ENCODE data around the gene MT1G. TPM values are rescaled to one million over a fixed set of nuclear protein-coding genes. Genes with fewer than 3 reads are reported as not detected.
"Not testable (repeated sequence)": the region's sequence is repeated elsewhere in the genome, so short reads cannot be mapped to it uniquely, and the experiment has no call there.

The MT1G gene
- total and polyA plus RNA-seq, 4 donors, result 5.3 to 118 (median 31.5) TPM

DNA sequence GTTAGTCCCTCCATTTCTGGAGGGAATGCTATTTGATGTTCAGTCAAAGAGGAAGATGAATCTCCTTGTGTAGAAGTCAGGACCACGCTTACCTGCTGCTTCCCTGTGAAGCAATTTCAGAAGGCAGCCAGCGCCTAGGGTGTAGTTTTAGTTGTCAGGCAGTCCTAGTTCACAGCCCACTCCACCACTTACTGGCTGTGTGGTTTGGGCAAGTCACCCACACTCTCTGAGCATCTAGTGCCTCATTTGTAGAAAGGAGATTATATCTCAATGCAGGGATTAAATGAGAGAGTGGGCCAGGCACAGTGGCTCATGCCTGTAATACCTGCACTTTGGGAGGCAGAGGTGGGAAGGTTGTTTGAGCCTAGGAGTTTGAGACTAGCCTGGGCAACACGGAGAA is 4.3 kb upstream of the MT1G start:
- H3K36me3 ChIP-seq (ENCODE audit: control insufficient read depth in 1 of 2, insufficient read depth in 2 of 2, low read length in 1 of 2); DNase-seq; H3K4me3 ChIP-seq (ENCODE audit: low read length in 2 of 2); H3K27ac ChIP-seq (ENCODE audit: low read depth in 1 of 2, low read length in 2 of 2); H3K9me3 ChIP-seq (ENCODE audit: control insufficient read depth, low read length); intact Hi-C loops (cut with DNase I); H3K27me3 ChIP-seq (ENCODE audit: control insufficient read depth in 1 of 2, insufficient read depth in 2 of 2, low read length in 1 of 2); ATAC-seq (ENCODE audit: low FRiP score); H3K4me1 ChIP-seq (ENCODE audit: control insufficient read depth in 1 of 2, insufficient read depth in 2 of 2, low read length in 2 of 2): not testable (repeated sequence)
- 78 to 93% methylated on average over 3 of the region's 3 CpGs for WGBS, 2 donors

DNA sequence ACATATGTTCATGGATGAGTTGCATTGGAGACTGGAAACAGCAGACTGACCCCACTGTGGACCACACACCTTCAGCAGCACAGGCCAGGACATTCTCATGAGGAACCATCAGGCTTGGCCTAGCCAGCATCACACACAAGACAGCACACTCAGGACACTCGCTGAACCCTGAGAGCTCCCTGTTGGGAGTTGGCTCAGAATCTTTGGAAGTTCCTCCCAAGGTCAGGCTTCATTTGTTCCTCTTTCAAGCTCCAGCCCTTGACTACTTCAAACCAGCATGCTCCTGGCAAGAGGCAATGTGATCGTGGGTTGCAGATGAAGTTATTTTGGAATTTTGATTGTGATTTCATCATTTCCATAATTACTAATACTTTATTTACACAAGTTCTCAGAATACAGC is 3.8 kb upstream of the MT1G start:
- H3K36me3 ChIP-seq (ENCODE audit: control insufficient read depth in 1 of 2, insufficient read depth in 2 of 2, low read length in 1 of 2); H3K27ac ChIP-seq (ENCODE audit: low read depth in 1 of 2, low read length in 2 of 2); H3K4me3 ChIP-seq (ENCODE audit: low read length in 2 of 2); H3K4me1 ChIP-seq (ENCODE audit: control insufficient read depth in 1 of 2, insufficient read depth in 2 of 2, low read length in 2 of 2); H3K9me3 ChIP-seq (ENCODE audit: control insufficient read depth, low read length); ATAC-seq (ENCODE audit: low FRiP score); H3K27me3 ChIP-seq (ENCODE audit: control insufficient read depth in 1 of 2, insufficient read depth in 2 of 2, low read length in 1 of 2); DNase-seq; intact Hi-C loops (cut with DNase I): not testable (repeated sequence)
- 62 to 67% methylated on average over 2 of the region's 2 CpGs for WGBS, 2 donors

DNA sequence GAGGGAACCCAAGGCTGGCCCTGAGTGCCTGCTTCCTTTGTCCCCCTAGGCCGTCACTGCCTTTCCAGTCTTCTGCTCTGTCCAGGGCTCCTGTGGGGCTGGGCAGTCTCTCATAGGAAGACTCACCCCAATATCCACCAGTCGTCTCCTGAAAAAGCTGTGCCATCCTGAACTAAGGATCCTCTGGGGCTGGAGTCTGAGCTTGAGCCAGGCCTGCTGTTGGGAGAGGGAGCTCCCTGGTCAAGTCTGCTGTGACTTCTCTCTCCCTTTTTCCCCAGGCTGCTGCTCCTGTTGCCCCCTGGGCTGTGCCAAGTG is 2.7 kb upstream of the MT1G start:
- no peaks in the 10 kb centered on the region for H3K4me1 ChIP-seq (ENCODE audit: control insufficient read depth in 1 of 2, insufficient read depth in 2 of 2, low read length in 2 of 2)
- H3K4me3 ChIP-seq (ENCODE audit: low read length in 2 of 2), result no peak overlapping the region
- DNase-seq (no peak), ATAC-seq (ENCODE audit: low FRiP score) (no peak)
- no peaks in the 10 kb centered on the region for H3K36me3 ChIP-seq (ENCODE audit: control insufficient read depth in 1 of 2, insufficient read depth in 2 of 2, low read length in 1 of 2)
- no peak overlapping the region for H3K27ac ChIP-seq (ENCODE audit: low read depth in 1 of 2, low read length in 2 of 2)
- no peaks in the 10 kb centered on the region for H3K9me3 ChIP-seq (ENCODE audit: control insufficient read depth, low read length)
- 78 to 85% methylated on average over 2 of the region's 2 CpGs for whole genome bisulfite sequencing, 2 donors
- H3K27me3 ChIP-seq (ENCODE audit: control insufficient read depth in 1 of 2, insufficient read depth in 2 of 2, low read length in 1 of 2), result no peaks in the 10 kb centered on the region
- intact Hi-C loops (cut with DNase I), result no loop called here

DNA sequence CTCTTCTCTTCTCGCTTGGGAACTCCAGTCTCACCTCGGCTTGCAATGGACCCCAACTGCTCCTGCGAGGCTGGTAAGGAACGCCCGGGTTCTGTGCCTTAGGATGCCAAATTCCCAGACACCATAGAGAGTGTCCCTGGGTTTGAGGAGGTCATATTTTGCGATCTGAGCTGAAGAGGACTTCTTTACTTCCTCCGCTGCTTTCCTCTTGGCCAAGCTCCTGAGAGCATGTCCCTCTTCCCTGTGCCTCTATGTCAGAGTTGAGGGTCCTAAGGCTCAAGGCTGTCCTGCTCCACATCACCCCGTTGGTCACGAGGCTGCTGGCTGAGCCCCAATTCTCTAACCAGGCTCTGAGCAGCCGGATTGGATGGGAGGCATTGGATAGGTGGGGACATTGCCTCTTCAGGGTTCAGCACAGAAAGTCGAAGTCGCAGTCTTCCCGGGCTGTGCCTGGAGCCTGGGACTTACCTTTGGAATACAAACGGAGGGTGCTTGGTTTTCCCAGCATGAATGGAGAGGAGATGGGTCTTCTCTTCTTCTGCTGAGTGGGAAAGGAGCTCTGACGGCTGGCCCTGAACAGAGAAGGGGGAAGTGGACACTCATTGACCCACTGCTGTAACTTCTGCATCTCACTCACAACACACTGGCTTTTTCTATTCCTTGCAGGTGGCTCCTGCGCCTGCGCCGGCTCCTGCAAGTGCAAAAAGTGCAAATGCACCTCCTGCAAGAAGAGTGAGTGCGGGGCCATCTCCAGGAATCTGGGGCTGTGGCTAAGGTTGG is 2.2 kb upstream of the MT1G start:
- DNase-seq, result no peak
- Histone ChIP-seq H3K27me3 (ENCODE audit: control insufficient read depth in 1 of 2, insufficient read depth in 2 of 2, low read length in 1 of 2) (no peaks in the 10 kb centered on the region), H3K9me3 (ENCODE audit: control insufficient read depth, low read length) (no peaks in the 10 kb centered on the region), H3K36me3 (ENCODE audit: control insufficient read depth in 1 of 2, insufficient read depth in 2 of 2, low read length in 1 of 2) (no peaks in the 10 kb centered on the region), H3K4me1 (ENCODE audit: control insufficient read depth in 1 of 2, insufficient read depth in 2 of 2, low read length in 2 of 2) (no peaks in the 10 kb centered on the region), H3K27ac (ENCODE audit: low read depth in 1 of 2, low read length in 2 of 2) (no peak overlapping the region), H3K4me3 (ENCODE audit: low read length in 2 of 2) (no peak overlapping the region)
- ATAC-seq (ENCODE audit: low FRiP score), result no peak
- 31 to 32% methylated on average over 19 of the region's 19 CpGs for WGBS, 2 donors
- intact Hi-C loops (cut with DNase I), result no loop called here

DNA sequence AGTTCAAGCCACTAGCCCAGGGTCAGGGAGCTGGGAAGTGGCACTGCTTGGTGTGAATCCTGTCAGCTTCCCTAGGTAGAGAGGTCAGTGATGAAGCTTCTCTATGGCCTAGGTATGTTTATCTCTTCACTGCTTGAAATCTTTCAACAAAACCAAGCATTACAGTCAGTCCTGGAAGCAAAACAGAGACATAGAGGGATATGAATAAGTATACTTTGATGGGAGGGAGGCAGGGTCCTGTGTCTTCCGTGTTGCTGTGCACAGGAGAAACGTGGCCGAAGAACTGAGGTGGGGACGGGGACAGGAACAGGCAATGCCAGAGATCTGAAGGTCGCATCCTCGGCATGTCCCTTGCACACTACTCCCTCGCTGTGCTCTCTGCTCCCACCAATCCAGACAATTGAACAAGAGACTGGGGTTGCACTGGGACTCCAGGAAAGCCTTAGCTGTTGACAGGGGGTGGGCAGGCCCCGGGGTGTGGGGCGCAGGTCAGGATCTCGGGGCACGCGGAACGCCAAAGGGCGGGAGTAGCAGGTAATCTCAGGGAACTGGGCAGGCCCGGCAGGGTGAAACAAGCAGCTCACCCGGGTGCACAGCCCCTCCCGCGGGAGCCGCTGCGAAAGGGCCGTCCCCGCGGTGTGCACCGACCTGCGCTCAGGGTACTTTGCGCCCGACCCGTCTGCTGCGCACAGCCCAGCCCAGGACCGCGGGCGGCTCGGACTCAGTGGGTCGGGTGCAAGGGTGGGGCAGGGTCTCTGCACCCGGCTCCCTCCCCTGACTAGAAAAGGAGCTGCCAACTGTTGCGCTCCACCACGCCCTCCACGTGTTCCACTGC is 1.4 kb upstream of the MT1G start, which contains the start of gene MT1H:
MT1H (plus strand) TSS at position 810 of the 835 bp plus-strand sequence. CDS start 71 bp downstream, outside the sequence.
- Histone ChIP-seq H3K4me3 (ENCODE audit: low read length in 2 of 2) (no peak within 1 kb of the TSS), H3K9me3 (ENCODE audit: control insufficient read depth, low read length) (no peaks in the 10 kb centered on the region), H3K27ac (ENCODE audit: low read depth in 1 of 2, low read length in 2 of 2) (no peak within 1 kb of the TSS), H3K36me3 (ENCODE audit: control insufficient read depth in 1 of 2, insufficient read depth in 2 of 2, low read length in 1 of 2) (no peaks in the 10 kb centered on the region), H3K27me3 (ENCODE audit: control insufficient read depth in 1 of 2, insufficient read depth in 2 of 2, low read length in 1 of 2) (no peaks in the 10 kb centered on the region), H3K4me1 (ENCODE audit: control insufficient read depth in 1 of 2, insufficient read depth in 2 of 2, low read length in 2 of 2) (no peaks in the 10 kb centered on the region)
- no peak for DNase-seq
- ATAC-seq (ENCODE audit: low FRiP score), result peak; percentile 41
- intact Hi-C loops (cut with DNase I), result no loop called here
- WGBS, 2 donors, result 22 to 28% methylated on average over 29 to 38 of the region's 38 CpGs

DNA sequence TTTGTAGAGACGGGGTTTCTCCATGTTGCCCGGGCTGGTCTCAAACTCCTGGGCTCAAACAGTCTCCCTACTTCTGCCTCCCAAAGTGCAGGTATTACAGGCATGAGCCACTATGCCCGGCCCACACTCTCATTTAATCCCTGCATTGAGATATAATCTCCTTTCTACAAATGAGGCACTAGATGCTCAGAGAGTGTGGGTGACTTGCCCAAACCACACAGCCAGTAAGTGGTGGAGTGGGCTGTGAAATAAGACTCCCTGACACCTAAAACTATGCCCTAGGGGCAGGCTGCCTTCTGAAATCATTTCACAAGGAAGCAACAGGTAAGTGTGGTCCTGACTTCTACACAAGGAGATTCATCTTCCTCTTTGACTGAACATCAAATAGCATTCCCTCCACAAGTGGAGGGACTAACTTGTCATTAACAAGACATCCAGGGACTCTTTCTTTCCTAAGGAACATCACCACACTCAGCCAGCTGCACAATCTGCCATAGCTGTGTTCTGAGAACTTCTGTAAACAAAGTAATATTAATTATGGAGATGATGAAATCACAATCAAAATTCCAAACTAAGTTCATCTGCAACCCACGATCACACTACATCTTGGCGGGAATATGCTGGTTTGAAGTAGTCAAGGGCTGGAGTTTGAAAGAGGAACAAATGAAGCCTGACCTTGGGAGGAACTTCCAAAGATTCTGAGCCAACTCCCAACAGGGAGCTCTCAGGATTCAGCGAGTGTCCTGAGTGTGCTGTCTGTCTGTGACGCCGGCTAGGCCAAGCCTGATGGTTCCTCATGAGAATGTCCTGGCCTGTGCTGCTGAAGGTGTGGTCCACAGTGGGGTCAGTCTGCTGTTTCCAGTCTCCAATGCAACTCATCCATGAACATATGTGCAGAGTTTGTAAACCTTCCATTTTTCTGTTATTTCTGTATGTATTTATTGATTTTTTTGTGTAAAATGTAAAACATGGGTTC is 2.3 kb downstream of the MT1G start:
- ATAC-seq (ENCODE audit: low FRiP score); H3K27ac ChIP-seq (ENCODE audit: low read depth in 1 of 2, low read length in 2 of 2); H3K27me3 ChIP-seq (ENCODE audit: control insufficient read depth in 1 of 2, insufficient read depth in 2 of 2, low read length in 1 of 2); H3K36me3 ChIP-seq (ENCODE audit: control insufficient read depth in 1 of 2, insufficient read depth in 2 of 2, low read length in 1 of 2); intact Hi-C loops (cut with DNase I); H3K4me1 ChIP-seq (ENCODE audit: control insufficient read depth in 1 of 2, insufficient read depth in 2 of 2, low read length in 2 of 2); H3K4me3 ChIP-seq (ENCODE audit: low read length in 2 of 2); H3K9me3 ChIP-seq (ENCODE audit: control insufficient read depth, low read length); DNase-seq: not testable (repeated sequence)
- 81 to 82% methylated on average over 8 of the region's 8 CpGs for WGBS, 2 donors

DNA sequence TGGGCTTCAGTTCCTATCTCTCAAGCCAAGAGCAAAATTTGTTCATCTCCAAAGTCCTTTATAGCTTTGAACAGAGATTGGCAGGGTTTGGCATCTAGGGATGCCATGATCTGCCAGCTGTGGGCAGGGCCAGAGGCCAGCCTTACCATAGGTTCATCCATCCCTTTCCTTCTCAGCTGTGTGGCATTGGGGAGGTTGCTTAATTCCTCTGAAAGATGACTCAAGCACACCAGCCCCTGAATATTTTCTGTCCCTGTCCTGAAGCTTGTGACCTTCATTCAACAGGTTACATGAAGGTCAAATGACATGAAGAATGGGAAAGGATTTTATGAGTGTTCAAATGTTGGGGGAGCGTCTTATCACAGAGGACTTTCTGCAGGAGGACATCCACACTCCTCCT is 3.4 kb downstream of the MT1G start:
- ATAC-seq (ENCODE audit: low FRiP score) (no peak), DNase-seq (no peak)
- intact Hi-C loops (cut with DNase I), result no loop called here
- H3K4me1 ChIP-seq (ENCODE audit: control insufficient read depth in 1 of 2, insufficient read depth in 2 of 2, low read length in 2 of 2), result no peaks in the 10 kb centered on the region
- H3K27me3 ChIP-seq (ENCODE audit: control insufficient read depth in 1 of 2, insufficient read depth in 2 of 2, low read length in 1 of 2), result no peaks in the 10 kb centered on the region
- WGBS, 2 donors, result 97 to 100% methylated on average over 1 of the region's 1 CpG
- H3K4me3 ChIP-seq (ENCODE audit: low read length in 2 of 2), result no peak overlapping the region
- H3K27ac ChIP-seq (ENCODE audit: low read depth in 1 of 2, low read length in 2 of 2), result no peak overlapping the region
- no peaks in the 10 kb centered on the region for H3K36me3 ChIP-seq (ENCODE audit: control insufficient read depth in 1 of 2, insufficient read depth in 2 of 2, low read length in 1 of 2)
- no peaks in the 10 kb centered on the region for H3K9me3 ChIP-seq (ENCODE audit: control insufficient read depth, low read length)

All from aorta (tissue), 5 donors.